ENCODE data around the gene STRA6.

STRA6 gene

GRCh38 chr15:74159773-74160172, 42.8 kb downstream of the STRA6 start:
- DNase-seq = no peak

- no peak for DNase-seq
Observed at GRCh38 chr15:74158855-74159650, 43.5 kb downstream of the STRA6 start.

GRCh38 chr15:74157868-74158827, 44.4 kb downstream of the STRA6 start:
- no peak for DNase-seq

GRCh38 chr15:74156678-74157411, 45.7 kb downstream of the STRA6 start:
- DNase-seq = no peak

GRCh38 chr15:74155766-74156417, 46.7 kb downstream of the STRA6 start:
- no peak for DNase-seq

- DNase-seq = no peak
Observed at GRCh38 chr15:74147051-74147450, 55.5 kb downstream of the STRA6 start.

- no peak for DNase-seq
Observed at GRCh38 chr15:74146277-74146800, 56.2 kb downstream of the STRA6 start.

- no peak for DNase-seq
Observed at GRCh38 chr15:74144153-74144775, 58.3 kb downstream of the STRA6 start.

GRCh38 chr15:74141591-74141990, 61.0 kb downstream of the STRA6 start:
- no peak for DNase-seq

GRCh38 chr15:74138642-74139041, 63.9 kb downstream of the STRA6 start:
- DNase-seq = no peak

- DNase-seq = no peak
Observed at GRCh38 chr15:74137537-74137894, 65.1 kb downstream of the STRA6 start.

GRCh38 chr15:74136814-74137536, 65.6 kb downstream of the STRA6 start:
- DNase-seq = no peak

GRCh38 chr15:74136540-74136813, 66.1 kb downstream of the STRA6 start:
- DNase-seq = no peak

- no peak for DNase-seq
Observed at GRCh38 chr15:74135041-74135565, 67.5 kb downstream of the STRA6 start.

GRCh38 chr15:74134387-74135027, 68.1 kb downstream of the STRA6 start:
- DNase-seq = peak; percentile 69 to 84 (median 76)

- no peak for DNase-seq
Observed at GRCh38 chr15:74133694-74134386, 68.7 kb downstream of the STRA6 start.

- DNase-seq = peak in 1 of 4 experiments; percentile 8
Observed at GRCh38 chr15:74132681-74133651, 69.6 kb downstream of the STRA6 start.

- DNase-seq = no peak
Observed at GRCh38 chr15:74131628-74132413, 70.8 kb downstream of the STRA6 start.

All from suppressor macrophage (primary cell).